ENCODE measurements around the gene ADIG.

- TF ChIP-seq EZH2phosphoT487 (conservative IDR thresholded peaks at IDR 0.05; ENCODE audit: low read length) (no peak), CTCF (IDR thresholded peaks at IDR 0.05; ENCODE audit: insufficient read depth, low read length, poor library complexity, severe bottlenecking) (no peak)
These were observed 42.1 kb downstream of the ADIG start for GRCh38 chr20:38623061-38623460.

Data from SU-DHL-6 (cell line).